Suppressor macrophage treated with lipopolysaccharide for 4 hours (primary cell): Measurements from ENCODE around the gene TDRD15.
"Not testable (repeated sequence)": the region's sequence is repeated elsewhere in the genome, so short reads cannot be mapped to it uniquely, and the experiment has no call there.

Experiments
- DNase-seq: peaks from one replicate; pipeline ENCODE4 v3.0.0-alpha.2; 2020

The TDRD15 gene

DNA sequence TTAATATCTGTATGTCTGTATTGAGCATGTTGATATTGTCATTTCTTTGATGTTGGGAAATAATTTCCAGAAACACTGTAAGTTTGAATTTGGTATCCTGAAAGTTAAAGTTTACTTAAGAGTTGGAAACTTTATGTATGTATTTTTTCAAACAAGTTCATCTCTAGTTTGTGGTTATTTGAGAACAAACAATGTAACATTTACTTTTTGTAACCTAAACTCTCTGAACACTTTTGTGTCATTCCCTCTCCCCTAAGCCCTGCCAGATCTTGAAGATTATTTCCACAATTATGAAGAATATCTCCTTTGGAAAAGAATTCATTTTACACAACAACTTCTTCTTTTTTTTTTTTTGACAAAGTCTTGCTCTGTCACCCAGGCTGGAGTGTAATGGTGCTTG lies 24.9 kb downstream of the TDRD15 start:
- DNase-seq: no peak

DNA sequence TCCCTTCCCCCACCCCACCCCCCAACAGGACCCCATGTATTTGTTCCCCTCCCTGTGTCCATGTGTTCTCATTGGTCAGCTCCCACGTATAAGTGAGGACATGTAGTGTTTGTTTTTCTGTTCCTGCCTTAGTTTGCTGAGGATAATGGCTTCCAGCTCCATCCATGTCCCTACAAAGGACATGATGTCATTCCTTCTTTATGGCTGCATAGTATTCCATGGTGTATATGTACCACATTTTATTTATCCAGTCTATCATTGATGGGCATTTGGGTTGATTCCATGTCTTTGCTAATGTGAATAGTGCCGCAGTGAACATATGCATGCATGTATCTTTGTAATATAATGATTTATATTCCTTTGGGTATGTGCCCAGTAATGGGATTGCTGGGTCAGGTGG lies 27.5 kb downstream of the TDRD15 start:
- DNase-seq: not testable (repeated sequence)

DNA sequence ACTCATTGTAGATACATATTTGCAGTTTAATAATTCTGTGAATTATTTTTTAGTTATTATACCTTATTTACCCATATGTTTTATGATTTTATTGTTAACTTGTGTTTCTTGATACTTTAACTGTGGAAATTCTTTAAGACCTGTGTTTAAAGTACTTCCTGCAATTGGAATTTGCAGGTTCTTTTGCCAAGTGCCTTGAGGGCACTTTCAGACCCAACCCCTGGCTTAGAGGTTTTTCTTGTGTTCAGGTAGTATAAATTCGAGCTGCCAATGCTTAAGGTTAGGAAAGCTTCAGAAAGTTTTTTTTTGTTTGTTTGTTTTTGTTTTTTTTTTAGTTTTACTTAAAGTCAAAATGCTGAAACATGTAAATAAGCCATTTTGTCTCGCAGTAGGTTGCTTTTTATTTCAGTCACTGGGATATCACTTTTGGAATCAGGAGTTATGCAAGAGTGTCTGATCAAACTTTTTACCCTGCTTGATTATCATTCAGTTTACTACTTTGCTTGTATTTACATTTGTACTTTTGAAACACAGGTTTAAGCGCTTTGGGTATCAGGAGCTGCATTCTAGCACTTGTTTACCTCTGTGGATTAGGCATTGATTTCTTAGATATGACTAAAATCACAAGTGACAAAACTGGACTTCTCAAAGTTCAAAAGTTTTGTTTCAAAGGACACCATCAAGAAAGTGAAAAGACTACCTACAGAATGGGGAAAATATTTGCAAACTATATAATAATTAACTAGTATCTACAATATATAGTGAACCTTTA lies 31.8 kb downstream of the TDRD15 start:
- no peak for DNase-seq

DNA sequence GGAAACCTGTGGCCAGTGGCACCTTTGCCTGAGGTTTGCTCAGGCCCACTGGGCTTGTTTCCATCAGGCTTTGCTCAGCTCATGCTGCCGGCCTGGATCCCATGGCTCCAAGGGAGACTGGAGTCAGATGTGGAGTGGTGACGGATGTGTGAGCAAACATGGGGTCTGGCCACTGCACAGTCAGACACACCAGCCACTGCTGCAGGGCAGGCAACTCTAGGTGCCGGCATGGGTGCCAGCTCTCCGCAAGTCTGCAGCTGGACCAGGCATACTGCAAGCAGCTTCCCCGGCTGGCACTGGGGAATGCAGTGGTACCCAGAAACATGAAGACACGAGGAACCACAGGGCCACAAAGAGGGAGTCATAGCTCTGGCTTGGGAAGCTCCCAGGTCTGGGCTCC lies 37.4 kb downstream of the TDRD15 start:
- DNase-seq: no peak

DNA sequence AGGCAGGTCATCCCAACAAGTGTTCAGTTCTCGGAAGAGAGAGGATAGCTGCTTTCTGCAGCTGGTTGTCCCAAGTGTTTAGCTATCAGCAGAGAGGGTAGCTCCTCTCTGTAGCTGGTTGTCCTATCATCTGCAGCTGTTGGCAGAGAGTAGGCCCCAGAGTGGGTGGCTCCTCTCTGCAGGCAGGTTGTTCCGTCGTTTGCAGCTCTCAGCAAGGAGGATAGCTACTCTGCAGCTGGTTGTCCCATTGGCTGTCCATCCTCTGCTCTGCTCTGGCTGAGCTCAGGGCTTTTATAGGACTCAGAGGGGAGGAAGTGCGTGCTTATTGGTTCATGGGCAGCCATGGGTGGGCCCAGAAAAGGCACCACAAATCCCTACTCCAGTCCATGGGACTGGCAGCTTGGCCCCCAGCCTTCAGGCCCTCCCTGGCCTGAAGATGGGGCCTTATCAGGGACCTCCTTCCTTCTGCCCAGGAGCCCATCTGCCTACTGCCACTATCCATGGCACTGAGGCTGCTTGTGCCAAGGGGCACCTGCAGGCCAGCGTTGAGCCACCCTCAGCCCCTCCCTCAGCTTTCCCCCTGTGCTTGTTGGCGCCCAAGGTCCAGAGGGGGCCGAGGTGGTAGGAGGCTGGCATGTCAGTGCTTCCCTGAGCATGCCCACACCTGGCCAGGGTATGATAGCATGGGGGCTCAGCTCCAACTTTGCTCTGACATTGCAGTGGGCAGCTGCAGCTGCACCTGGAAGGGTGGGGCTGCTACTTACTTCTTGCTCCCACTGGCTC lies 38.3 kb downstream of the TDRD15 start:
- no peak for DNase-seq

DNA sequence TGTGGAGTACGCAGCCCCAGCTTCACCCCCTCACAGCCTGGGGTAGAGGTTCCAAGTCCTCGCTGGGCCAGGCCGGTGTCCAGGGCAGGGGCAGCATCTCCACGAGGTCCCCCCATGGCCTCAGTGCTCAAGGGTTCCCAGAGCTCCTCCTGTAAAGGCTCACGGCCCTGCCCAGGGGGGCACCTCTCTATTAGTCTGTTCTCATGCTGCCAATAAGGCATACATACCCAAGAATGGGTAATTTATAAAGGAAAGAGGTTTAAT lies 38.8 kb downstream of the TDRD15 start:
- no peak for DNase-seq

DNA sequence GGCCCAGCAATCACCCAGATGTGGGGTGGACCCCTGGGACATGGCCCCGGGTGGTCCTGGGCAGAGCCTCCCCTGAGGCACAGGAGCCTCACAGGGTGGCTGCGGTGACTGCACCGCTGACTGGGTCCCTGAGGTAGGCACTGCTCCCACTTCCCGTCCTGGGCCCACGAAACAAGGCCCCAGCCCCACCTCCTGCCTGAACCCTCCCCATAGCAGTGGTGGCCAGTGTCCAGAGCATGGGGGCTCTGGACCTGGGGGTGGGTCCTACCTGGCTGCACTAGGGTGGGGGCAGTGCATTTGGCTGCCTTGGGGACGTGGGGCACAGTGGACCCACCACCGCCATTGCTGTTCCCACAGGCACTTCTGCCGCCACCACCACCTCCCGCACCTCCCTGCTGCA lies 39.4 kb downstream of the TDRD15 start:
- DNase-seq: no peak

DNA sequence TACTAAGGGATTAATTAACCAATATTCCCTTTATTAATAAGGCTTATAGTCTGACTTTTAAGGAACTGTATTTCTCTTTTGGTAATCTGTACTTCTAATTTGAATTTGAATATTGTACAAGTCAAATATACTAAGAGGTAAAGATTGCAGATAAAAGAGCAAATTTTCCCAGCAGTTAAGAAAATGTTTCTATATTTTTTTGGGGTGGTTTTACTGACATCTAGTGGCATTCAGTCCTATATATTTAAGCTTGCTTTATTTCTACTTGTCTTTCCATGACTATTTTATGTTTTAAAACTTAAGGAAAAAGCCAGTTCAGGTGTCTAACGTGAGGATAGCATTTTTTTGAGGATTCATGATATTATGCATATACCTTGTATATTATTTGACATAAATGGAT lies 41.6 kb downstream of the TDRD15 start:
- no peak for DNase-seq

DNA sequence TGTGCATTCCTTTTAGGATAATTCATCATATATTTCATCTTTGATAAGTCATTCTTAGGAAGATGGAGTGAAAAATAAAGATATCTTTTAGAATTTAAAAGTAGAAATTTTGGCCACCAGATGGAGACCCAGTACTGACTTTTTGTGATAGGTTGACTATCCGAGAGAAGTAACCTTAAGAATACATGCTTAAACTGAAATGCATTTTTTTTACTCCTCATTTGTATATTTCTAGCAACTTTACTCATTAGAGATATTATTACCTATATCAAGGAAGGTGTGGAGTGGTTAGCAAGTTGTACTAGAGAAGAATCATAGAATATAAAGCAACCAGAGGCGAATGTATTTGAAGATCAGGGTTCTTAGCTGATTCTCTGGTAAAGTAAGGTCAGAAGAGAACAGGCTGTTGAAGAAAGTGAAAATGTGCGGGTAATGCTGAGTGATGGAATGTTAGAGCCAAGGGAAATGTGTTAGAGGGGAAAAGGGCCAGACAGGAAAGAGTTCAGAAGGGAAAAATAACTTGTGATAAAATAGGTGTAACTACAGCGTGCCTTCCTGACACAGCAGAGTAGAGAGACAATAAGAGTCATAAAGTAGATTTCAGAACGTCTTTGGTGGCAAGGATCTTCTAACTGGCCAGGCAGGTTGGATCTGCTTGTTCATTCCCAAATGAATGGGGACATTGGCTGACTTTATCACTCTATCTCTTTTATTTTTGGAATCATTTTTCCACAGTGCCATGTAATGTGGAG lies 52.3 kb downstream of the TDRD15 start:
- DNase-seq: peak; percentile 51

DNA sequence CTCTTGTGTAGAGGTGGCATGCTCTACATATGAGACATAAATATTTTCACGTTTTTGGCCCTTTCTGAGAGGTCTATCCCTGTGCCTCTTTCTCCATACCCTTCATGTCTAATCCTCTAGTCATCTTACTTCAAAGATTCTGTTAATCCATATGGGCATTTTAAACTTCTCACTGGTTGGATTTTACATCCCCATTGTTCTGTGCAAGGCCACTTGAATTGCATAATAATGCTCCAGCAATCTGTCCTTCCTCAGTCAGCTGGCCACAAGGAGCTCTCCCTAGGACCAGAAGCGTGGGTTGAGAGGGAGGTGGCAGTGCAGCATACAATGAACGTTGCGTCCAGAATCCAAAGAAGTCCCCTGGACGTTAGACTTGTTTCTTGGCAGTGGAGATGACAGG lies 58.2 kb downstream of the TDRD15 start:
- no peak for DNase-seq

DNA sequence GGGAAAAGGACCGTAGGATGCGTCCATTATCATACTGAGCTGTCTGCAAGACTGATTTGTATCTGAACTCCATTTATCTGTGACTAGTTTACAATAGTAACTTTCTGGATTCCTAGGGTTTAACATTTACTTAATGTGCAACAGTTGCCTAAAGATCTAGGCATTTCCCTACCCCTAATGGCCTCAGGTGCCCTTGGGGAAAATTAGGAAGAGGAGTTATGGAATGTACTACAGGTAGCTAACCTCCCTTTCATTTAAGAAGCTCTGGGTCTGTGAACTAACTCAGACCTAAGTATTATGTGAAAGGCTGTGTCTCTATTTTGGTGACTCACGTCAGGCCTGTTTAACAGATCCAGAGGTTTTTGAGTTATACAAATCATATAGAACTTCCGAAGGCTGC lies 59.5 kb downstream of the TDRD15 start:
- DNase-seq: no peak

DNA sequence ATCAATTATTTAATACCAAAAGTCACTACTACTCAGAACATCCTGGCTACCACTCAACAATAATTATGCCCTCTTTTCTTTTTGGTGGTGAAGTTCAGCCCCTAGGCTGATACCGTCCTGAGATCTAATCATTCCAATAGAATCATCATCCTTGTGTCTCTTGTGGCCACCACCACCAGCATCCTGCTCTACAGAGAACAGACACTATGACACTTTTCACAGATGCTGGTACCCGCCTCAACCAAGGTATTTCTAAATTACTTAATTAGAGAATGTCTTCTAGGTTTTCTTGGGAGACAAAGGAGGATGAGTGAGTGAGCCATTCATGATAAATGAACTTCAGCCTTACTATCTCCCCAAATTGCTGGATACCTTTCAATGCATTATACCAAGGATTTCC lies 60.0 kb downstream of the TDRD15 start:
- DNase-seq: no peak

DNA sequence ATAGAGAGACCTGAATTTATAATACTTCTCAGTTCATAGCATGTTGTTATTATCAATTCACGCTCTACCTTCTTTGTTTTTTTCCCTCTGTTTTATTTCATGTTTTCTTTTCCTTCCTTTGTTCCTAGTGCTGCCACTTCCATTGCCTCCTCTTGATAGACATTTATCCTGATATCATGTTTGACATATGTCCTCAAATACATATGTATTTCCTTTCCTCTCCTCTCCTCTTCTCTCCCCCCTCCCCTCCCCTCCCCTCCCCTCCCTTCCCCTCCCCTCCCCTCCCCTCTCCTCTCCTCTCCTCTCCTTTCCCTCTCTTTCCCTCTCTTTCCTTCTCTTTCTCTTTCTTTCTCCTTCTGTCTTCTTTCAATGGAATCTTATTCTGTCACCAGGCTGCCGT lies 67.8 kb downstream of the TDRD15 start:
- no peak for DNase-seq
